ENCODE data around the gene SGO2. TPM values are rescaled to one million over a fixed set of nuclear protein-coding genes. Genes with fewer than 3 reads are reported as not detected.

SGO2 gene
- total RNA-seq, 1 donor from 2014 or later = 3.3 TPM

DNA sequence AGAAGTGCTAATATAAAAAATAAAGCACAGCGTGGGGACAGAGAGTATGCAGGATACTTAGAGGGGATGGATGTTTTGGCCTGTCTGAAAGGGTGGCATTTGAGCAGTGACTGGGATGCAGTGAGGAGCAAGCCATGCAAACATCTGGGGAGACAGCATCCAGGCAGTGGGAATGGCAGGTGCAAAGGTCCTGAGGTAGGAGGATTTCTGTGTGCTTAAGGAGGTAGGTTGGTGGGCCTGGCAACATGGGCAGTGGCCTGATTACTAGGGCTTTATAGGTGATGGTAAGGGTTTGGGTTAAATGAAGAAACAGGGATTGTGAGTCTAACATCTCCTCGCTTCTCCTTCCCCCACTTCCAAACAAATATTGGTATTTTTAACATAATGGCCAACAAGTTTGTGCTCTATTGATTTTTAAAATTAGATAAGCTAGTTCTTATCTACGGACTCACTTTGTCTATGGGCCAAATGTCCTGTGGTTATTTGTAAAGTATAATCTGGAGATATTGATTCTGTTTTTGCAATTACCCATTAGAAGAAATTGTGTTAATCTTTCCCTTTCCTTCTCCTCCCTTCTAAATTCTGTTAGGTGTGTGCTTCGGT is 62.2 kb downstream of the SGO2 start:
- intact Hi-C loops (cut with micrococcal nuclease) = no loop called here

GRCh38 chr2:200590090-200590489 is 64.1 kb downstream of the SGO2 start:
- peaks cover 21% of the 10 kb centered on the region for H3K27me3 Mint-ChIP-seq
- no peak overlapping the region for H3K4me3 Mint-ChIP-seq
- H3K9me3 Mint-ChIP-seq = no peaks in the 10 kb centered on the region
- intact Hi-C loops (cut with micrococcal nuclease) = no loop called here
- H3K27ac Mint-ChIP-seq = no peak overlapping the region
- DNase-seq = no peak
- ATAC-seq (ENCODE audit: low read depth) = no peak
- ChIA-PET POLR2A (no interaction called here), CTCF (no interaction called here)
- no peak for TF ChIP-seq CTCF (IDR thresholded peaks at IDR 0.05)
- no peaks in the 10 kb centered on the region for H3K36me3 Mint-ChIP-seq (ENCODE audit: low read depth)
- H3K4me1 Mint-ChIP-seq = peaks cover 7% of the 10 kb centered on the region

More for the DNA sequence above, 62.2 kb downstream of the SGO2 start:
- CTCF ChIA-PET = no interaction called here
- peaks cover 29% of the 10 kb centered on the region for H3K27me3 Mint-ChIP-seq
- ATAC-seq (ENCODE audit: low read depth) = no peak
- H3K9me3 Mint-ChIP-seq = no peaks in the 10 kb centered on the region
- H3K27ac Mint-ChIP-seq = no peak overlapping the region
- H3K4me3 Mint-ChIP-seq = no peak overlapping the region
- POLR2A ChIA-PET = no interaction called here
- no peak for DNase-seq
- no peaks in the 10 kb centered on the region for H3K36me3 Mint-ChIP-seq (ENCODE audit: low read depth)
- no peak for TF ChIP-seq CTCF (IDR thresholded peaks at IDR 0.05)
- H3K4me1 Mint-ChIP-seq = peaks cover 14% of the 10 kb centered on the region

- POLR2A ChIA-PET = no interaction called here
- no peaks in the 10 kb centered on the region for H3K9me3 Mint-ChIP-seq
- peaks cover 2% of the 10 kb centered on the region for H3K4me1 Mint-ChIP-seq
- no peak overlapping the region for H3K27ac Mint-ChIP-seq
- intact Hi-C loops (cut with micrococcal nuclease) = no loop called here
- H3K4me3 Mint-ChIP-seq = no peak overlapping the region
- no peaks in the 10 kb centered on the region for H3K36me3 Mint-ChIP-seq (ENCODE audit: low read depth)
- ATAC-seq (ENCODE audit: low read depth) (no peak), DNase-seq (no peak)
- TF ChIP-seq CTCF (IDR thresholded peaks at IDR 0.05) = no peak
- CTCF ChIA-PET = no interaction called here
- H3K27me3 Mint-ChIP-seq = peaks cover 23% of the 10 kb centered on the region
Measured at GRCh38 chr2:200591308-200591707, 65.3 kb downstream of the SGO2 start.

DNA sequence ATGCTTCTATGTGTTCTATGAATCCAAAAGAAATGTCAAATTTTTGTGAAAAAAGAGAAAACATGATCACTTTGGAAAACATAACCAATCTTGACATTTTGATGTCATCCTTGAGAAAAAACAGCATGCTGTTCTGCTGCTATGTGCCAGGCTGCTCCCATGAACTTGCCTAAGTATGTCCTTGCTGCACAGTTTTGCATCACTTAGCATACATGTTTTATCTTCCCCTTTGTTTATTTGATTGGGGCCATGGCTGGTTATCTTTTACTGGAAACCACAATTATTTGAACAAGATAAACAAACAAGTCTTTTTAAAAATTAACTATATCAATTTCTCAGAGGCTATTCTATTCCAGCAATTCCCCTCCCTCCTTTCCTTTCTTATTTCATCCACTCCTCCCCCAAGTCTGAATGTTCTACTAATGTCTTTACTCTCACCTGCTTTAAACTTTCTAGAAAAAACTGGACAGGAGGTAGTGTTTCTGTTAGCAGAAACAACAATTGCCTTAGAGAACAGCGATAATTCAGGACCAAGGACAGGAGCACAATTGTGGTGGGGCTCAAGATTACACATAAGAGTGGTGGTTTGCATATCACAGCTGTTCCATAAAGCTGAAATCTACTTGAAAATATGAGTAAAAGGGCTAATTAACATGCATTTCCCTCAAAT is 66.5 kb downstream of the SGO2 start:
- intact Hi-C loops (cut with micrococcal nuclease) = no loop called here
- TF ChIP-seq CTCF (IDR thresholded peaks at IDR 0.05) = no peak
- DNase-seq = no peak
- Mint-ChIP-seq H3K36me3 (ENCODE audit: low read depth) (no peaks in the 10 kb centered on the region), H3K4me3 (no peak overlapping the region), H3K27me3 (peaks cover 23% of the 10 kb centered on the region), H3K4me1 (no peaks in the 10 kb centered on the region), H3K27ac (no peak overlapping the region), H3K9me3 (no peaks in the 10 kb centered on the region)
- ChIA-PET POLR2A (no interaction called here), CTCF (no interaction called here)
- no peak for ATAC-seq (ENCODE audit: low read depth)

- no peaks in the 10 kb centered on the region for H3K9me3 Mint-ChIP-seq
- no peaks in the 10 kb centered on the region for H3K36me3 Mint-ChIP-seq (ENCODE audit: low read depth)
- H3K4me3 Mint-ChIP-seq = no peak overlapping the region
- no peaks in the 10 kb centered on the region for H3K4me1 Mint-ChIP-seq
- ATAC-seq (ENCODE audit: low read depth) (no peak), DNase-seq (no peak)
- ChIA-PET POLR2A (no interaction called here), CTCF (no interaction called here)
- no peak overlapping the region for H3K27ac Mint-ChIP-seq
- H3K27me3 Mint-ChIP-seq = peaks cover 26% of the 10 kb centered on the region
- no peak for TF ChIP-seq CTCF (IDR thresholded peaks at IDR 0.05)
- intact Hi-C loops (cut with micrococcal nuclease) = no loop called here
Measured at GRCh38 chr2:200593905-200594304, 67.9 kb downstream of the SGO2 start.
